Upper lobe of right lung (tissue), 1 donor: Measurements from ENCODE around the gene HOXA1. TPM values are rescaled to one million over a fixed set of nuclear protein-coding genes. Genes with fewer than 3 reads are reported as not detected.

ENCODE experiments used
- ATAC-seq: fragments of 200-7000 bp; cut with Tn5 transposase; one replicate; pipeline ENCODE4 v1.9.1; 2020; ENCODE audit warnings: mild to moderate bottlenecking, moderate library complexity
- DNase-seq: peaks from one replicate; pipeline ENCODE4 v3.0.0-alpha.2; 2020
- H3K27ac ChIP-seq: fragments of 200-600 bp; one replicate; pipeline ENCODE4 v1.8.0; 2022
- H3K27me3 ChIP-seq: fragments of 200-600 bp; one replicate; pipeline ENCODE4 v1.8.0; 2022; ENCODE audit warnings: mild to moderate bottlenecking
- H3K36me3 ChIP-seq: fragments of 200-600 bp; one replicate; pipeline ENCODE4 v1.8.0; 2022
- H3K4me1 ChIP-seq: fragments of 200-600 bp; one replicate; pipeline ENCODE4 v1.8.0; 2022
- H3K4me3 ChIP-seq: fragments of 200-600 bp; one replicate; pipeline ENCODE4 v1.8.0; 2022; ENCODE audit warnings: mild to moderate bottlenecking
- H3K9me3 ChIP-seq: fragments of 200-600 bp; one replicate; pipeline ENCODE4 v1.8.0; 2022
- intact Hi-C: fragments of 100-400 bp; cut with DNase I; formaldehyde crosslinking; loops from one replicate; pipeline ENCODE4 v1.11.0; 2022
- total RNA-seq: library from RNA; stranded (reverse); fragmentation: NEBNext Ultra II Directional; extraction: Animal tissue kit (Norgen Biotek cat#: 25700); gene quantifications from one replicate; pipeline ENCODE4 v1.2.1, GENCODE V29; 2021
- TF ChIP-seq, protein P1 (sequence below): fragments of 200-600 bp; IDR thresholded peaks from one replicate; pipeline ENCODE4 v1.8.0; 2022; ENCODE audit warnings: antibody characterized with exemption
- donor health status: DM: no; HTN: yes; CAD: no; lungs with severe emphysema.

The HOXA1 gene
- total RNA-seq, 1 donor from 2014 or later: 0.75 TPM

DNA sequence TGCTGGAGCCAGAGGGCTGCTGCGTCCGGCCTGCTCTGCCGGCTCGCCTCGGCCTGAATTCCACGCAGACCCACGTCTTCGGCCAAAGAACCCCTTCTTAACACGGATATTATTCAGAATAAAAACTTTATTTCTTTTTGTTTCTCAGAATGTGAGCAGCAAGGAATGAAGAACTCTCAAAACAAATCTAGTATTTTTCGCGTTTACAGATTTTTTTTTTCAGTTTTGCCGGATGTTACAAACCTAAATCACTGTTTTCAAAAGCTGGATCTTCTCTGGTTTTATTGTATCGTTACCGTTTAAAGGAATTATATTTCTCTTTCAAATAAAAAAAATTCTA is 11.1 kb upstream of the HOXA1 start:
- H3K4me1 ChIP-seq: peaks cover 18% of the 10 kb centered on the region
- peak overlapping the region; percentile 91 for H3K27ac ChIP-seq
- intact Hi-C loops: loop anchor here (10.0 kb wide), 1 partner anchor 252 kb away; no protein-coding TSS in a partner anchor
- no peaks in the 10 kb centered on the region for H3K36me3 ChIP-seq
- TF ChIP-seq, protein P1, sequence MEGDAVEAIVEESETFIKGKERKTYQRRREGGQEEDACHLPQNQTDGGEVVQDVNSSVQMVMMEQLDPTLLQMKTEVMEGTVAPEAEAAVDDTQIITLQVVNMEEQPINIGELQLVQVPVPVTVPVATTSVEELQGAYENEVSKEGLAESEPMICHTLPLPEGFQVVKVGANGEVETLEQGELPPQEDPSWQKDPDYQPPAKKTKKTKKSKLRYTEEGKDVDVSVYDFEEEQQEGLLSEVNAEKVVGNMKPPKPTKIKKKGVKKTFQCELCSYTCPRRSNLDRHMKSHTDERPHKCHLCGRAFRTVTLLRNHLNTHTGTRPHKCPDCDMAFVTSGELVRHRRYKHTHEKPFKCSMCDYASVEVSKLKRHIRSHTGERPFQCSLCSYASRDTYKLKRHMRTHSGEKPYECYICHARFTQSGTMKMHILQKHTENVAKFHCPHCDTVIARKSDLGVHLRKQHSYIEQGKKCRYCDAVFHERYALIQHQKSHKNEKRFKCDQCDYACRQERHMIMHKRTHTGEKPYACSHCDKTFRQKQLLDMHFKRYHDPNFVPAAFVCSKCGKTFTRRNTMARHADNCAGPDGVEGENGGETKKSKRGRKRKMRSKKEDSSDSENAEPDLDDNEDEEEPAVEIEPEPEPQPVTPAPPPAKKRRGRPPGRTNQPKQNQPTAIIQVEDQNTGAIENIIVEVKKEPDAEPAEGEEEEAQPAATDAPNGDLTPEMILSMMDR: no peak
- ATAC-seq (no peak), DNase-seq (no peak)
- H3K9me3 ChIP-seq: no peaks in the 10 kb centered on the region
- H3K27me3 ChIP-seq: peaks cover 20% of the 10 kb centered on the region
- H3K4me3 ChIP-seq: peak overlapping the region; percentile 46

DNA sequence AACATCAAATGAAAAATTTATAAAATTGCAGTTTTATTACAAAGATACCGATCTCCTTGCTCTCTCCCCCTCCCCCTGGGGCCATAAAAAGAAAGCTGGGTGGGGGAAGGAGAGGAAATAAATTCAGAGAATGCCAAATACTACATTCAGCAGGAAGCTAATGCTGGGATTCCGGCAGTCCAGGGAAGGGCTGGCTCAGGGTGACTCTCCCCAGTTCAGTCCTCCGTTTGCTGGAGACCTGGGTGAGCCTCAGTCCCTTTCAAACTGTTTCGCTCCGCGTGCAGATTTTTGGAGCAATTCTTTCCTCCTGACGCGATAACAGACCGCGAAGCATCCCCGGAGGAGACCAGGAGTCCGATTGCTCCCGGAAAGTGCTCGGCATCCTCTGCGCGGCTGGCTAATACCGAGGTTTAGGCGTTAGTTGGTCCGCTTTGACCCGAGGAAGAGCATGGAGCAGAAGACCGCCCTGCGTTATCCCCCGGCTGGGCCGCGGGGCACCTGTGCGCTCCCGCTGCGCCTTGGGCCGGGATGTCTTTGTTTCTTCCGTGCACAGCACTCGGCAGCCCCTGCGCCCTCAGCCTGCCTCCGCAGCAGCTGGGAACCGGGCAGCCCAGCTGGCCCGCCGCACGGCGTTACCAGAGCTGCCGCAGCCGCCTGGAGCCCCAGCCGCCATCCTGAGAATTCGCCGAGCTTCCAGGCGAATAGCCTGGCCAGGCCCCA is 10.5 kb upstream of the HOXA1 start:
- peaks cover 26% of the 10 kb centered on the region for H3K27me3 ChIP-seq
- intact Hi-C loops: loop anchor here (10.0 kb wide), 1 partner anchor 252 kb away; no protein-coding TSS in a partner anchor
- peak overlapping the region; percentile 46 for H3K4me3 ChIP-seq
- H3K36me3 ChIP-seq: no peaks in the 10 kb centered on the region
- H3K27ac ChIP-seq: peak overlapping the region; percentile 91
- ATAC-seq (no peak), DNase-seq (no peak)
- no peaks in the 10 kb centered on the region for H3K9me3 ChIP-seq
- peaks cover 18% of the 10 kb centered on the region for H3K4me1 ChIP-seq
- TF ChIP-seq, protein P1: no peak

DNA sequence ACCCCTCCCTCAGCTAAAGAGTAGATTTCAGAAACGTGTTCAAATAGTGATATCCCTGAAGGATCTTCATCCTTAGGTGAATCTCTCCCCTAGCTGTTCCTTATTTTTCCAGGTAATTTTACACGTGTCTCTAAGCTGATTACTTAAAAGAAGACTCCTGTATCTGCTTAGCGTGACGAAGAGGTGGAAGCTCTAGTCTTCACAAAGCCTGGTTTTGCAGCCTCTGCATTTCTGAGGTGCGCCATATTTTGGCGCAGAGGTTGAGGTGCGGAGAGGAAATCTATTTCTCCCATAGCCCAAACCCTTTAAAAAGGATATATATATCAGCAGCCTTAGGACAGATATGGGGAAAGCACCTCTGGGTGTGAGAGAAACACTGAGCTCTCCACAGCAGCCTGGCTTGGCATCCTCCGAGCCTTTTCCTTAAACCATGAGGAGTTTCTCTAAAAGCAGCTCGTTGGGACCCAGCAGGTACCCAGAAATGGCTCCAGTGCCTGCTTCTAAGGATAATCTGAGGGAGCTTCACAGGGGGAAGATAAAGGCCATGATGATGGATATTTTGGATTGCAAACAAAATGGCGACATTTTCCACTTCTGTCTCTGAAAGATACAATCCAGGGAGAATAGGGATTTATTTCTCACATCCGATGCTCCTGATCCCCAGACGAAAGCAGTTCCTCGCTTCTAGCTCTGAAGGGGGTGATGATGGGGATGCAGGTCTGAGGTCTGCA is 9.7 kb upstream of the HOXA1 start:
- H3K9me3 ChIP-seq: no peaks in the 10 kb centered on the region
- peak overlapping the region; percentile 91 for H3K27ac ChIP-seq
- H3K4me1 ChIP-seq: peaks cover 21% of the 10 kb centered on the region
- no peak for DNase-seq
- H3K36me3 ChIP-seq: no peaks in the 10 kb centered on the region
- TF ChIP-seq, protein P1: no peak
- peak overlapping the region; percentile 46 for H3K4me3 ChIP-seq
- peaks cover 26% of the 10 kb centered on the region for H3K27me3 ChIP-seq
- ATAC-seq: no peak
- intact Hi-C loops: loop anchor here (10.0 kb wide), 1 partner anchor 251 kb away; no protein-coding TSS in a partner anchor

DNA sequence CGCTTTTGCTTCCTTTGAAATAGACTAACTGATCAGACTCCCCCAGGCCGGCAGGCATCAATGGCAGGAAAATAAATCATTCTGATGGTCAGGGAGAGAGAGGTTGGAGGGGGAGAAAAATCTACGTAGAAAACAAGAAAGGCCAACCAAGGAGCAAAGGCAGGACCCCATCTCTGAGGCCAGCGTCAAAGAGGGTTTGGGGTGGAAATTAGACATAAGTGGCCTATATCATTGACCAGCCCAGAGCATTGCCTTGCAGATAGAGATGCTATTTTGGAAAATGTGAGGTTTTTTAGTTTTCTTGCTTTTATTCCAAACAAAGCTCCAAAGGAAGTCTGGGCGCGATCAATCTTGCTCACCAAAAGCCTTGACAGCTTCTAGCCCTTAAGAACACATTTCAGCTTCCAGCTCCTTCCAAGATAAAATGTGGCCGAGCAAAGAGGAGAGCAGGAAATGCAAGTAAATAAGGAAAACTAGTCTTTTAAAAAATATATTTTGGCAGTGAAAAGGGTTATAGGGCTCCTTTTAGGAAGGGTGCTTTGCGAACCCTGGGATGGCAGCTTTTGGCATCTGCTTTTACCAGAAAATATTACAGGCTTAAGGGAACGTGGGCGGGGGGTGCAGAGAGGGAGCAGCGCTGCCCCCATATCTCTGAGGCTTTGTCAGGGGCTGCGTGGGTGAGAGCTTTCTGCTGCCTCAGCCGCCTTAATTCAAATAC is 8.7 kb upstream of the HOXA1 start:
- Histone ChIP-seq H3K4me1 (peaks cover 26% of the 10 kb centered on the region), H3K4me3 (peak overlapping the region; percentile 91), H3K27ac (peak overlapping the region; percentile 91), H3K9me3 (no peaks in the 10 kb centered on the region), H3K27me3 (peaks cover 26% of the 10 kb centered on the region), H3K36me3 (no peaks in the 10 kb centered on the region)
- DNase-seq (no peak), ATAC-seq (no peak)
- TF ChIP-seq, protein P1: no peak
- intact Hi-C loops: loop anchor here (10.0 kb wide), 1 partner anchor 250 kb away; no protein-coding TSS in a partner anchor

DNA sequence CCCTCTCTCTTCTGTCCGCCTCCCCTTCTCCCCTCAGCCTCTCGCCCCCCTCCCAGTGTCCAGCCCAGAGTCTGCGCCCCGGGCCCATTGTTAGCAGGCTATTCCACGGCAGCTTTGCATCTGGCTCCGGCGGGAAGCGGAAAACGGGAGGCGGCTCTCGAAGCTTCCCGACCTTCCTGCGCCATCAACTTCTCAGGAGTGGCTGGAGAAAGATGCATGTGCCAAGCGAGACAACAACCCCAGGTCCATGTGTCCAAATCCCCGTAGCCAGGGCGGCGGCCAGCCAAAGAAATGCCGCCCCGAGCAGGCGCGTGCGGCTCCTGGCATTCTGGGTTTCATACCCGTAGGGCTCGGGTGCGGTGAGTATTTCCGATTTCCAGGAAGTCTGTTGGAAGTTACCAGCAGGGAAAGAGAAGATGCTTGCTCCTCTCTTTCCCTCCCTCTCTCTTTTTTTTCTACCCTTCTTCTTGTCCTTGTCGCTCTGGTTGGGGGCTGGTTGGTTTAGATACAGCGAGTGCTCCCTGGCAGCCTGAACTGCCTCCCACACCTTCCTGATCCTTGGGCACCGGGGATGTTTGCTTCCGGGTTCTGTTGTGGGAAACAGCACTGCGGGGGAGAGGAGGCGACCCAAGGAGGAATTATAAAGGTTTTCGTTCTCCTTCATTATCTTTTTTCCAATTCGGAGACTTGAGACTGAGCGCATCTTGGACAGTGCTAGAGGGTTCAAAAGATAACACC is 7.9 kb upstream of the HOXA1 start:
- Histone ChIP-seq H3K9me3 (no peaks in the 10 kb centered on the region), H3K27me3 (peaks cover 26% of the 10 kb centered on the region), H3K27ac (peak overlapping the region; percentile 91), H3K4me3 (peak overlapping the region; percentile 91), H3K36me3 (no peaks in the 10 kb centered on the region), H3K4me1 (peaks cover 17% of the 10 kb centered on the region)
- no peak for ATAC-seq
- DNase-seq: no peak
- intact Hi-C loops: loop anchor here (10.0 kb wide), 1 partner anchor 249 kb away; no protein-coding TSS in a partner anchor
- TF ChIP-seq, protein P1: no peak
